ENCODE data around the gene CYP8B1.
A peak's percentile ranks its signal among the peaks of the same experiment; 100 is the strongest.

Gene CYP8B1

DNA sequence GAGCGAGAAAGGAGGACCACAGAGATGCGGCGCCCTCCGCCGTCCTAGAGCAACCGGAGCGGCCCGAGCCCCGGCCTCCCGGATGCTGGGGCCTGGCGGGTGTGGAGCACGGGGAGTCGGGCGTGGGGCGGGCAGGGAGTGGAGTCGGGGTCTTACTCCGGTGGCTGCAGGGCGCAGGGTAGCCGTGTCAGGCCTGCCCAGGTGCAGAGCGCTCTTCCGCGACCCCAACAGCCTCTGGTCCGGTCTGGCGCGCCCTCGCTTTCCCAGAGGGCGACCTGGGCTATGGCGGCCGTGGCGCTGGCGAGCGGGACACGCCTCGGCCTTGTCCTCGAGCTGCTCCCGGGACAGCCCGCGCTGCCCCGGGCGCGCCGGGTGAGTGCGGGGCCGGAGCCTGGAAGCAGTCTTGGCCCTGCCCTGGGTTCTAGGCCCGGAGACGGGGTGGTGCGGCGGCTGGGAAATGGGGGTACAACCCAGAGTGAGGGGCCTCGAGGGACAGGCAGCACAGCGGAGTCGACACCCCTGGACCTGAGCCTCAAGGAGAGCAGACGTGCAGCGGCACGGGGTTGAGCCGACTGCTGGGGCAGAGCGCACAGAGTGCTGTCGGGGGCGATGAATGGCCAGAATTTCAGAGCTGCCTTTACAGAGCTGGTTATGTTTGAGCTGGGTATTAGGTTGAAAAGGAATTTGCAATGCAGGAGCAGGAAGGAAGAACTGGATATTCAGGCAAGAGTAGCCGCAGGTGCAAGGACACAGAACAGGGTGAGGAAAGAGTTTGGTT, 30.6 kb upstream of the CYP8B1 start, which contains the start of gene ZNF662:
TSS of gene ZNF662 (plus strand) at position 73 of the 778 bp plus-strand sequence. CDS start 1,973 bp downstream, outside the sequence.
- TF ChIP-seq, protein P1, sequence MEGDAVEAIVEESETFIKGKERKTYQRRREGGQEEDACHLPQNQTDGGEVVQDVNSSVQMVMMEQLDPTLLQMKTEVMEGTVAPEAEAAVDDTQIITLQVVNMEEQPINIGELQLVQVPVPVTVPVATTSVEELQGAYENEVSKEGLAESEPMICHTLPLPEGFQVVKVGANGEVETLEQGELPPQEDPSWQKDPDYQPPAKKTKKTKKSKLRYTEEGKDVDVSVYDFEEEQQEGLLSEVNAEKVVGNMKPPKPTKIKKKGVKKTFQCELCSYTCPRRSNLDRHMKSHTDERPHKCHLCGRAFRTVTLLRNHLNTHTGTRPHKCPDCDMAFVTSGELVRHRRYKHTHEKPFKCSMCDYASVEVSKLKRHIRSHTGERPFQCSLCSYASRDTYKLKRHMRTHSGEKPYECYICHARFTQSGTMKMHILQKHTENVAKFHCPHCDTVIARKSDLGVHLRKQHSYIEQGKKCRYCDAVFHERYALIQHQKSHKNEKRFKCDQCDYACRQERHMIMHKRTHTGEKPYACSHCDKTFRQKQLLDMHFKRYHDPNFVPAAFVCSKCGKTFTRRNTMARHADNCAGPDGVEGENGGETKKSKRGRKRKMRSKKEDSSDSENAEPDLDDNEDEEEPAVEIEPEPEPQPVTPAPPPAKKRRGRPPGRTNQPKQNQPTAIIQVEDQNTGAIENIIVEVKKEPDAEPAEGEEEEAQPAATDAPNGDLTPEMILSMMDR (conservative IDR thresholded peaks at IDR 0.05; ENCODE audit: low read depth) = no peak
- DNase-seq (ENCODE audit: low spot score) = peak; percentile 19
- POLR2A ChIA-PET (ENCODE audit: low non-redundant PET) = no interaction called here
- H3K27ac ChIP-seq = no peak within 1 kb of the TSS
- CTCF ChIA-PET = no interaction called here

DNA sequence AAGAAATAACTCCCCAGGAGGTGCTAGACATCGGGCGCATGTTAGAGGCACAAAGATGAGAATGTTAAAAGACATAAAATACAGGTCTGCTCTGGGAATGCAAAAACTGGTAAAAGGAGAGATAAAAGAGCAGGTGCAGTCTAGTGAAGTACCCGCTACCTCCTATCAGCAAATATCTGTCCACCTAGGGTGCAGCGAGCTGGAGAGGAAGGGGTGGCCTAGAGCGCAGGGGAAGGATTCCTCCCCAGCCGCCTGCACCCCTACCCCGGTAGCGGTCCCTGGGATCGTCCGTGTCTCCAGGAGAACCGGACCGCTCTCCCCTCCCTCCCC, 30.0 kb upstream of the CYP8B1 start:
- ChIA-PET CTCF (no interaction called here), POLR2A (ENCODE audit: low non-redundant PET) (no interaction called here)
- no peak for DNase-seq (ENCODE audit: low spot score)
- TF ChIP-seq, protein P1 (conservative IDR thresholded peaks at IDR 0.05; ENCODE audit: low read depth) = no peak
- H3K27ac ChIP-seq = no peak overlapping the region

DNA sequence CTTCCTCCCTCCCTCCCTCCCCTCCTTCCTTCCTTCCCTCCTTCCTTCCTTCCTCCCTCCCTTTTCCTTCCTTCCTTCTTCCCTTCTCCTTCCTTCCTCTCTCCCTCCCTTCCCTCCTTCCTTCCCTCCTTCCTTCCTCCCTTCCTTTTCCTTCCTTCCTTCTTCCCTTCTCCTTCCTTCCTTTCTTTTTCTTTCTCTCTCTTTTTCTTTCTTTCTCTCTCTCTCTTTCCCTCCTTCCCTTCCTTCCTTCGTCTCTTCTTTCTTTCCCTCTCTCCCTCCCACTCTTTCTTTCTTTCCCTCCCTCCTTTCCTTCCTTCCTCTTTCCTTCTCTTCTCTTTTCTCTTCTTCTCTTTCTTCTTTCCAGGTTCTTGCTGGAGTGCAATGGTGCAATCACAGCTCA, 28.4 kb upstream of the CYP8B1 start:
- H3K27ac ChIP-seq = no peak overlapping the region
- TF ChIP-seq, protein P1 (conservative IDR thresholded peaks at IDR 0.05; ENCODE audit: low read depth) = no peak
- no peak for DNase-seq (ENCODE audit: low spot score)
- ChIA-PET CTCF (no interaction called here), POLR2A (ENCODE audit: low non-redundant PET) (no interaction called here)

DNA sequence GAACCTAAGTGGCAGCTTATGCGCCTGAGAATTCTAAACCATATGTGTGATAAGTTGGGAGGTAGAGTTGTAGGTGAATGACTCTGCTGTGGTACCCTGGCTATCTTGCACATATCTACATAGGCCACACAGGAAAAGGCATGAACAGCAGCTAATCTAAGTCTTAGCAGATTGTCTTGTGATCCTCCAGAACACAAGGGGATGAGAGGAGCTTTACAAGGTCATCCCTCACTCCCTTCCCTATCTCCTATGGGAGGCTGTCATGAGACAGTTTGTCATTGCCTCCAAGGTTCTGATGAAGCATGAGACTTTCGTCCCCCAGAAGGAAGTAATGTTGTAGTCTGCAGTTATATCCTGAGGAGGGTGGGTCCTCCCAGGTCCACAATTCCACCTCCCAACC, 26.6 kb upstream of the CYP8B1 start:
- ChIA-PET POLR2A (ENCODE audit: low non-redundant PET) (no interaction called here), CTCF (interaction anchor here (0.6 kb wide), 1 partner anchor 1389 kb away, joined by 4 read pairs; no protein-coding TSS in a partner anchor)
- TF ChIP-seq, protein P1 (conservative IDR thresholded peaks at IDR 0.05; ENCODE audit: low read depth) = no peak
- DNase-seq (ENCODE audit: low spot score) = no peak
- H3K27ac ChIP-seq = no peak overlapping the region

DNA sequence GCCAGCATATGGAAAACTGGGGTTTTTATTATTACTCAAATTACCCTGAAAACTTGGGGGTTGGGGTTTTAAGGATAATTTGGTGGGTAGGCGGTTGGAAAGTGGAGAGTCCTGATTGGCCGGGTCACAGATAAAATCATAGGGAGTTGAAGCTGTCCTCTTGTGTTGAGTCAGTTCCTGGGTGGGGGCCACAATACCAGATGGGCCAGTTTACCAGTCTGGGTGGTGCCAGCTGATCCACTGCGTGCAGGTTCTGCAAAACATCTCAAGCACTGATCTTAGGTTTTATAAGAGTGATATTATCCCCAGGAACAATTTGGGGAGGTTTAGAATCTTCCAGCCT, 25.4 kb upstream of the CYP8B1 start:
- no peak overlapping the region for H3K27ac ChIP-seq
- ChIA-PET CTCF (no interaction called here), POLR2A (ENCODE audit: low non-redundant PET) (no interaction called here)
- no peak for DNase-seq (ENCODE audit: low spot score)
- TF ChIP-seq, protein P1 (conservative IDR thresholded peaks at IDR 0.05; ENCODE audit: low read depth) = no peak

DNA sequence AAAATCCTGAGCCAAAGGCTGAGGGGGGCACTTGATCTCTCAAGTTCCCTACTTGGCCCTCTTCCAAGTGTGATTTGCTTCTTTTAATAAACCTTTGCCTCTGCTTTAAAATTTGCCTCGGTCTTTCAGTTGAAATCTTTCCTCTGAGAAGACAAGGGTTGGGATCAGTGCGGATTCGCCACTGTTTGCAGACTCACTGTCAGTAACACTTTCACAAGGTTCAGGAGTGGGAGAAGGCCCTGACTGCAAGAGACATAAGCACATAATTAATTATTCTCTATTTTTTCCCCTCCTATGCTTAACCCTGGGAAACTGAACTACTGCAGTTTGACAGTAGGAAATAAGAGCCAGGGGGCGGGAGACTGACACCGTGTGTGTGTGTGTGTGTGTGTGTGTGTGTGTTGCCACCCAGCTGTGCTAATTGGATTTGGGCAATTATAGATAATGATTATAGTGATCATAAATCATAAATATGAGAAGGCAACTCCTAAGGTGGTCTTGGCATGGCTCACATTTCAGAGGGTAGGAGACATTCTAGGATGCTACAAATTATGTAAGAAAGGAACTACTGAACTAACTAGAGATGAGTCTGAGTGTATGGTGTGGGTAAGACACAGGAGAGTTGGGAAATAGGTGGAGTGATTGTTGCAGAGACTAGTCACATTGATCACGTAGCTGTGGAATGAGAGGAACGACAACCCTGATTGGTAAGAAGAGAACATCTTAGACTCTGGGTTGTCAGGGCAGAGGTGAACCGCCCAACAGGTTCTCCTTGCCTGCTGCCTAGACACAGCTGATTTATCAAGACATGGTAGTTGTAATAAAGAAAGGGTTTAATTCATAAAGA, 24.8 kb upstream of the CYP8B1 start:
- peak; percentile 8 for DNase-seq (ENCODE audit: low spot score)
- ChIA-PET POLR2A (ENCODE audit: low non-redundant PET) (no interaction called here), CTCF (no interaction called here)
- TF ChIP-seq, protein P1 (conservative IDR thresholded peaks at IDR 0.05; ENCODE audit: low read depth) = no peak
- H3K27ac ChIP-seq = no peak overlapping the region
